ENCODE measurements around the gene NHERF1. TPM values are rescaled to one million over a fixed set of nuclear protein-coding genes. Genes with fewer than 3 reads are reported as not detected.

NHERF1 gene
- total and polyA plus RNA-seq, 9 of the 15 experiments (the other 6 are each of a cell fraction or from before 2014, with no cell fraction given) = 11.4 to 79.9 (median 36.9) TPM

- no peak for ATAC-seq
- Histone ChIP-seq H3K4me1 (replicated peaks in 1 of 2; ENCODE audit: control insufficient read depth in 2 of 2, insufficient read depth in 2 of 2, low read length in 2 of 2) (no peaks in the 10 kb centered on the region; a peak in 1 of 5 replicates), H3K9me1 (ENCODE audit: control insufficient read depth, insufficient read depth, low read length) (no peaks in the 10 kb centered on the region), H2AFZ (ENCODE audit: low read depth, low read length) (no peak overlapping the region), H3K36me3 (ENCODE audit: control insufficient read depth, insufficient read depth, low read length) (no peaks in the 10 kb centered on the region), H3K4me3 (no peak overlapping the region), H3K79me2 (ENCODE audit: control insufficient read depth, insufficient read depth, low read length) (no peaks in the 10 kb centered on the region), H3K27me3 (ENCODE audit: control insufficient read depth in 2 of 2, insufficient read depth in 2 of 2, low read length in 2 of 2) (peaks cover 14 to 50% of the 10 kb centered on the region in 2 experiments; a peak in 3 of 5 replicates), H3K4me2 (ENCODE audit: insufficient read depth, low read length) (no peak overlapping the region), H3K9me3 (replicated peaks; ENCODE audit: control insufficient read depth, insufficient read depth, low read depth, low read length) (peaks cover 9% of the 10 kb centered on the region; the same call in 1 of the 2 replicates), H3K27ac (ENCODE audit: extremely low read depth, low read depth, low read length) (no peak overlapping the region), H4K20me1 (replicated peaks; ENCODE audit: control insufficient read depth, insufficient read depth, low read length) (no peaks in the 10 kb centered on the region; the same call in 1 of the 2 replicates), H3K9ac (ENCODE audit: insufficient read depth in 1 of 2, low read depth in 2 of 2, low read length in 2 of 2) (no peak overlapping the region)
- CTCF ChIA-PET (ENCODE audit: low intra/inter-chr PET ratio) = interaction anchor here (0.6 kb wide), 1 partner anchor 40 kb away, joined by 3 read pairs; no protein-coding TSS in a partner anchor
- intact Hi-C loops (cut with micrococcal nuclease) (no loop called here), in situ Hi-C loops (cut with MboI) (no loop called here)
- TF ChIP-seq FOXJ3 (CRISPR knock-in tag; IDR thresholded peaks at IDR 0.05) (no peak), GTF2B (IDR thresholded peaks at IDR 0.05; ENCODE audit: extremely low read depth, insufficient read length) (no peak), HDAC2 (IDR thresholded peaks at IDR 0.05) (no peak), CCNT2 (IDR thresholded peaks at IDR 0.05; ENCODE audit: borderline replicate concordance, extremely low read depth, insufficient read length, low read depth, low read length) (no peak)
- no peak for FAIRE-seq
- no peak for DNase-seq (ENCODE audit: extremely low read depth in 1 of 4, low spot score in 3 of 4)
- WGBS (ENCODE audit: insufficient coverage, low coverage, missing lambda C conversion rate) = 0% methylated on average over 4 of the region's 4 CpGs
- POLR2A ChIA-PET = no interaction called here
- BruUV-seq (replicated peaks) = no TSS peak
Measured at GRCh38 chr17:74731347-74731605, 17.2 kb upstream of the NHERF1 start.
